Neural progenitor cell (in vitro differentiated cells): ENCODE results near the gene GRAP. TPM values are rescaled to one million over a fixed set of nuclear protein-coding genes. Genes with fewer than 3 reads are reported as not detected.

ENCODE experiments used
- DNase-seq: peaks from one replicate; pipeline ENCODE4 v3.0.0-alpha.2; 2016; ENCODE audit warnings: low spot score
- H2AFZ ChIP-seq: fragments of 200-600 bp; sonication (generic); replicated peaks from 2 replicates; pipeline ENCODE4 v1.6.1; 2016; ENCODE audit warnings: antibody characterized with exemption
- H3F3A ChIP-seq: fragments of 200-600 bp; sonication (generic); 2 replicates; pipeline ENCODE4 v1.6.1; 2016; ENCODE audit warnings: antibody characterized with exemption, low read depth
- H3K27ac ChIP-seq: fragments of 200-600 bp; sonication (generic); 2 replicates; pipeline ENCODE4 v1.5.1; 2016; ENCODE audit warnings: mild to moderate bottlenecking
- H3K27me3 ChIP-seq: fragments of 200-600 bp; sonication (generic); 2 replicates; pipeline ENCODE4 v1.6.1; 2016; ENCODE audit warnings: mild to moderate bottlenecking, moderate library complexity
- H3K36me3 ChIP-seq: fragments of 200-600 bp; sonication (generic); 2 replicates; pipeline ENCODE4 v1.5.1; 2016
- H3K4me1 ChIP-seq: fragments of 200-600 bp; sonication (generic); 2 replicates; pipeline ENCODE4 v1.6.1; 2016; ENCODE audit warnings: mixed run types
- H3K4me2 ChIP-seq: fragments of 200-600 bp; sonication (generic); 2 replicates; pipeline ENCODE4 v1.6.1; 2016
- H3K4me3 ChIP-seq: fragments of 200-600 bp; sonication (generic); 2 replicates; pipeline ENCODE4 v1.5.1; 2016
- H3K79me2 ChIP-seq: fragments of 200-600 bp; sonication (generic); 2 replicates; pipeline ENCODE4 v1.6.1; 2016; ENCODE audit warnings: low read depth
- H3K9ac ChIP-seq: fragments of 200-600 bp; sonication (generic); 2 replicates; pipeline ENCODE4 v1.6.1; 2016
- H3K9me3 ChIP-seq: fragments of 200-600 bp; sonication (generic); 2 replicates; pipeline ENCODE4 v1.5.1; 2016; ENCODE audit warnings: low read depth
- H4K20me1 ChIP-seq: fragments of 200-600 bp; sonication (generic); 2 replicates; pipeline ENCODE4 v1.6.1; 2016; ENCODE audit warnings: low read depth
- H3K27ac Mint-ChIP-seq: 3 replicates; pipeline ENCODE4 v1.8.0; 2021; ENCODE audit warnings: mixed read lengths
- H3K27me3 Mint-ChIP-seq: 2 replicates; pipeline ENCODE4 v1.8.0; 2022; ENCODE audit warnings: low read depth, mild to moderate bottlenecking, inconsistent platforms, moderate library complexity, mixed read lengths; ENCODE audit not compliant: insufficient read depth
- H3K36me3 Mint-ChIP-seq: 3 replicates; pipeline ENCODE4 v1.8.0; 2021; ENCODE audit warnings: mixed read lengths
- H3K4me1 Mint-ChIP-seq: 3 replicates; pipeline ENCODE4 v1.8.0; 2021; ENCODE audit warnings: mixed read lengths
- H3K4me3 Mint-ChIP-seq: 3 replicates; pipeline ENCODE4 v1.8.0; 2021; ENCODE audit warnings: mild to moderate bottlenecking, moderate library complexity, mixed read lengths
- H3K9me3 Mint-ChIP-seq: 3 replicates; pipeline ENCODE4 v1.8.0; 2020; ENCODE audit warnings: mixed read lengths
- CTCF ChIP-seq: fragments of 200-600 bp; sonication (generic); IDR thresholded peaks from 2 replicates; pipeline ENCODE4 v1.5.1; 2017; ENCODE audit warnings: antibody characterized with exemption, mild to moderate bottlenecking
- EZH2 ChIP-seq: fragments of 200-600 bp; sonication (generic); IDR thresholded peaks from 2 replicates; pipeline ENCODE4 v1.6.1; 2017; ENCODE audit warnings: antibody characterized with exemption, mild to moderate bottlenecking, moderate library complexity
- EZH2phosphoT487 ChIP-seq: fragments of 200-600 bp; sonication (generic); IDR thresholded peaks from 2 replicates; pipeline ENCODE4 v1.6.1; 2017; ENCODE audit warnings: antibody characterized with exemption
- total RNA-seq: library from RNA; depleted of rRNA; stranded (reverse); fragments of >200 nt; gene quantifications from 2 replicates; pipeline ENCODE4 v1.2.3, GENCODE V29; 2015; ENCODE audit warnings: low replicate concordance

The GRAP gene
- total RNA-seq, 1 donor from 2014 or later: not detected

DNA sequence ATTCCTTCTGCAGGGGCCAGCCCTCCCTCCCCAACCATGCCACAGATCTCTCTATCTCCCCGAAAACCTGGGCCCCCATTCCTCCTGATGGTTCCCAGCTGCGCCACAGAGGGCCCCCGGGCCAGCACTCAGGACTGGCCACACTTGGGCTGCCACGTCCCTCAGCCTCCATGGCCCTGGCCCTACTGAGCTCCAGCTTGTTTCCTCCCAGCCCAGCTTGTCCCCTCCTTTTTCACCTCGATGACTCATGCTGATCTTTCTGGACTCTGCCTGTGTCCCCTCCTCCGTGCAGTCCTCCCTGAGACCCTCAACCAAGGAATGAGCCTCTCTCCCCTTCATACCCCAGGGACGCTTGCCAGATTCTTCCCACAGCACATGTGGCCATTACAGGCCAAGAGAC lies 31.3 kb downstream of the GRAP start:
- peaks cover 16% of the 10 kb centered on the region for H3K4me1 Mint-ChIP-seq
- H3K4me3 Mint-ChIP-seq: no peak overlapping the region
- DNase-seq: no peak

GRCh38 chr17:19014628-19015215 lies 32.0 kb downstream of the GRAP start:
- peaks cover 20% of the 10 kb centered on the region for H3K4me1 Mint-ChIP-seq
- no peaks in the 10 kb centered on the region for H3K36me3 ChIP-seq
- H2AFZ ChIP-seq: no peak overlapping the region
- no peak overlapping the region for H3K27ac ChIP-seq
- H3K27me3 Mint-ChIP-seq: peaks cover 3% of the 10 kb centered on the region
- H3K27me3 ChIP-seq: no peaks in the 10 kb centered on the region
- no peak overlapping the region for H3K4me3 ChIP-seq
- no peaks in the 10 kb centered on the region for H3K9me3 ChIP-seq
- DNase-seq: no peak
- no peaks in the 10 kb centered on the region for H3F3A ChIP-seq
- no peaks in the 10 kb centered on the region for H4K20me1 ChIP-seq
- no peak for TF ChIP-seq EZH2phosphoT487
- no peak for TF ChIP-seq EZH2
- TF ChIP-seq CTCF: no peak
- no peak overlapping the region for H3K4me2 ChIP-seq
- H3K36me3 Mint-ChIP-seq: no peaks in the 10 kb centered on the region
- no peak overlapping the region for H3K27ac Mint-ChIP-seq
- no peaks in the 10 kb centered on the region for H3K79me2 ChIP-seq
- no peaks in the 10 kb centered on the region for H3K9me3 Mint-ChIP-seq
- H3K9ac ChIP-seq: no peak overlapping the region
- no peak overlapping the region for H3K4me3 Mint-ChIP-seq
- no peaks in the 10 kb centered on the region for H3K4me1 ChIP-seq

More for the DNA sequence above, 31.3 kb downstream of the GRAP start:
- Mint-ChIP-seq H3K9me3 (no peaks in the 10 kb centered on the region), H3K27ac (peak overlapping the region; percentile 63), H3K27me3 (peaks cover 3% of the 10 kb centered on the region), H3K36me3 (no peaks in the 10 kb centered on the region)
- Histone ChIP-seq H3K4me2 (no peak overlapping the region), H3K9ac (no peak overlapping the region), H3F3A (no peaks in the 10 kb centered on the region), H3K27me3 (no peaks in the 10 kb centered on the region), H3K36me3 (no peaks in the 10 kb centered on the region), H3K4me3 (no peak overlapping the region), H3K9me3 (no peaks in the 10 kb centered on the region), H3K27ac (no peak overlapping the region), H2AFZ (no peak overlapping the region), H4K20me1 (no peaks in the 10 kb centered on the region), H3K79me2 (no peaks in the 10 kb centered on the region), H3K4me1 (no peaks in the 10 kb centered on the region)
- no peak for TF ChIP-seq EZH2
- no peak for TF ChIP-seq CTCF
- no peak for TF ChIP-seq EZH2phosphoT487

GRCh38 chr17:19013806-19014627 lies 32.7 kb downstream of the GRAP start:
- Histone ChIP-seq H3K27me3 (no peaks in the 10 kb centered on the region), H4K20me1 (no peaks in the 10 kb centered on the region), H3K4me2 (no peak overlapping the region), H3K9ac (no peak overlapping the region), H3K27ac (no peak overlapping the region), H3F3A (no peaks in the 10 kb centered on the region), H3K4me3 (no peak overlapping the region), H2AFZ (no peak overlapping the region), H3K9me3 (no peaks in the 10 kb centered on the region), H3K36me3 (no peaks in the 10 kb centered on the region), H3K4me1 (no peaks in the 10 kb centered on the region), H3K79me2 (no peaks in the 10 kb centered on the region)
- Mint-ChIP-seq H3K27me3 (peaks cover 2% of the 10 kb centered on the region), H3K27ac (no peak overlapping the region), H3K4me3 (no peak overlapping the region), H3K36me3 (no peaks in the 10 kb centered on the region), H3K4me1 (peaks cover 20% of the 10 kb centered on the region), H3K9me3 (no peaks in the 10 kb centered on the region)
- no peak for DNase-seq
- TF ChIP-seq EZH2phosphoT487 (no peak), CTCF (no peak), EZH2 (no peak)
